Measurements from ENCODE around the gene DACH2.

DNA sequence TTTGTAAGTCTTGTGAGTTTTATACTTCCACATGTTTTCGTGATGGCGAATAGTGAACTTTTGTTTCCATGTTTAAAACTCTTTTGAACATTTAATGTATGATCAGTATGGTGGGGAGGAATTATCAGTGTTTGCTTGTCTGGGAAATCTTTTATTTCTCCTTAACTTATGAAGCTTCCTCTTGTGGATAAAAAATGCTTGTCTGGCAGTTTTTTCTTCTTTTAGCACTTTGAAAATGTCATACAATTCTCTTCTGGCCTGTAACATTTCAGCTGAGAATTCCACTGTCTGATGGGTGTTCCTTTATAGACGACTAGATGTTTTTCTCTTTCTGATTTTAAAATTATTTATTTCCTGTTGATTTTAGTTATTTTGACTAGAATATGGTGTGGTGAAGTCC lies 576.0 kb downstream of the DACH2 start:
- TF ChIP-seq POLR2AphosphoS5 (IDR thresholded peaks at IDR 0.05) (no peak), CTCF (IDR thresholded peaks at IDR 0.05) (no peak), EP300 (IDR thresholded peaks at IDR 0.05) (no peak), POLR2A (IDR thresholded peaks at IDR 0.05) (no peak)

Measured in gastroesophageal sphincter (tissue), 3 donors.